ENCODE measurements around the gene EFCAB9.

Gene EFCAB9

GRCh38 chr5:172252501-172252900, 58.5 kb downstream of the EFCAB9 start:
- Histone ChIP-seq H3K36me3 (peaks cover 26% of the 10 kb centered on the region), H3K27me3 (ENCODE audit: insufficient read depth, low read depth, severe bottlenecking) (no peaks in the 10 kb centered on the region), H3K27ac (no peak overlapping the region), H3K9me3 (ENCODE audit: severe bottlenecking) (peaks cover 4% of the 10 kb centered on the region), H3K4me3 (ENCODE audit: low read depth, low read length) (no peak overlapping the region)
- DNase-seq = no peak
- no peak for TF ChIP-seq CTCF (IDR thresholded peaks at IDR 0.05; ENCODE audit: low read depth, low read length)
